Neural progenitor cell (in vitro differentiated cells): ENCODE measurements around the gene HYDIN.

Source experiments
- CTCF ChIP-seq: fragments of 200-600 bp; sonication (generic); IDR thresholded peaks from 2 replicates; pipeline ENCODE4 v1.5.1; 2017; ENCODE audit warnings: antibody characterized with exemption, mild to moderate bottlenecking
- EZH2 ChIP-seq: fragments of 200-600 bp; sonication (generic); IDR thresholded peaks from 2 replicates; pipeline ENCODE4 v1.6.1; 2017; ENCODE audit warnings: antibody characterized with exemption, mild to moderate bottlenecking, moderate library complexity
- EZH2phosphoT487 ChIP-seq: fragments of 200-600 bp; sonication (generic); IDR thresholded peaks from 2 replicates; pipeline ENCODE4 v1.6.1; 2017; ENCODE audit warnings: antibody characterized with exemption

GRCh38 chr16:70779361-70779760 is 451.2 kb downstream of the HYDIN start:
- TF ChIP-seq CTCF = no peak
- no peak for TF ChIP-seq EZH2phosphoT487
- no peak for TF ChIP-seq EZH2
